K562 (cell line): Measurements from ENCODE around the gene ZNF236. TPM values are rescaled to one million over a fixed set of nuclear protein-coding genes. Genes with fewer than 3 reads are reported as not detected.

Experiments used
- ATAC-seq: fragments of 200-7000 bp; cut with Tn5 transposase; 3 replicates; pipeline ENCODE4 v1.9.1; 2020; ENCODE audit warnings: moderate library complexity
- BruUV-seq: library from RNA; stranded (reverse); fragments of 400-500 nt; replicated peaks from 2 replicates; lab custom pipeline; 2021; lab: Mats Ljungman, UMichigan
- CTCF ChIA-PET: fragments of 300-600 bp; formaldehyde crosslinking; extraction: SDS; loops from one replicate; lab custom pipeline; 2021; ENCODE audit warnings: low intra/inter-chr PET ratio; lab: Yijun Ruan, JAX
- POLR2A ChIA-PET: fragments of 300-600, 350-650 bp; sonication (Branson Sonifier 250); formaldehyde crosslinking; extraction: SDS; loops from one replicate; lab custom pipeline; 2021; ENCODE audit warnings: antibody characterized with exemption, inconsistent platforms; lab: Yijun Ruan, JAX
- DNase-seq, 4 experiments: peaks; one replicate each; pipeline versions ENCODE4 v3.0.0 to v3.0.0-alpha.2; 2011 to 2018; ENCODE audit warnings: low spot score in 3 of 4, mixed read lengths in 3 of 4; ENCODE audit errors: extremely low read depth in 1 of 4
- FAIRE-seq: peaks from 2 replicates; lab custom pipeline; 2011; peaks lifted over from hg19 to GRCh38; lab: Jason Lieb, UNC
- H2AFZ ChIP-seq: 2 replicates; pipeline ENCODE4 v1.6.0; 2011; ENCODE audit warnings: low read depth, low read length, control low read depth, inconsistent platforms
- H3K27ac ChIP-seq: fragments of 200-600 bp; 3 replicates; pipeline ENCODE4 v1.8.0; 2011; ENCODE audit warnings: low read depth, mild to moderate bottlenecking, control low read depth, inconsistent platforms, low read length, moderate library complexity, mixed read lengths; ENCODE audit errors: extremely low read depth
- H3K27me3 ChIP-seq, 2 experiments: fragments of 300-600 bp in 1 of 2; 2 replicates in 1 of 2; 3 replicates in 1 of 2; pipeline versions ENCODE4 v1.6.0 to v1.8.0; 2011; ENCODE audit warnings: inconsistent platforms in 2 of 2, low read length in 2 of 2, mild to moderate bottlenecking in 1 of 2, mixed read lengths in 1 of 2, moderate library complexity in 1 of 2; ENCODE audit not compliant: control insufficient read depth in 2 of 2, insufficient read depth in 2 of 2
- H3K36me3 ChIP-seq: fragments of 300-600 bp; 3 replicates; pipeline ENCODE4 v1.8.0; 2011; ENCODE audit warnings: mild to moderate bottlenecking, low read length, inconsistent platforms; ENCODE audit not compliant: control insufficient read depth, insufficient read depth
- H3K4me1 ChIP-seq, 2 experiments: fragments of 200-600 bp in 1 of 2; replicated peaks in 1 of 2; 2 replicates in 1 of 2; 3 replicates in 1 of 2; pipeline versions ENCODE4 v1.5.1 to v1.8.0; 2011; ENCODE audit warnings: inconsistent platforms in 2 of 2, low read length in 2 of 2, mild to moderate bottlenecking in 1 of 2, mixed read lengths in 1 of 2, moderate library complexity in 1 of 2; ENCODE audit not compliant: control insufficient read depth in 2 of 2, insufficient read depth in 2 of 2
- H3K4me2 ChIP-seq: 2 replicates; pipeline ENCODE4 v1.6.1; 2011; ENCODE audit warnings: low read length, control low read depth, inconsistent platforms, mixed read lengths; ENCODE audit not compliant: insufficient read depth
- H3K4me3 ChIP-seq: fragments of 200-600 bp; sonication (generic), shearing (Covaris generic); 2 replicates; pipeline ENCODE4 v1.5.1; 2016; ENCODE audit warnings: control low read depth, inconsistent platforms
- H3K79me2 ChIP-seq: fragments of 200-600 bp; 3 replicates; pipeline ENCODE4 v1.8.0; 2011; ENCODE audit warnings: low read length, inconsistent platforms; ENCODE audit not compliant: control insufficient read depth, insufficient read depth
- H3K9ac ChIP-seq, 2 experiments: 2 replicates each; pipeline versions ENCODE4 v1.6.0 to v1.6.1; 2011; ENCODE audit warnings: low read depth in 2 of 2, low read length in 2 of 2, control low read depth in 1 of 2, inconsistent platforms in 1 of 2, mild to moderate bottlenecking in 1 of 2, mixed read lengths in 1 of 2; ENCODE audit not compliant: insufficient read depth in 1 of 2
- H3K9me1 ChIP-seq: one replicate; pipeline ENCODE4 v1.6.0; 2011; ENCODE audit warnings: inconsistent platforms, mild to moderate bottlenecking, low read length, moderate library complexity; ENCODE audit not compliant: control insufficient read depth, insufficient read depth
- H3K9me3 ChIP-seq: replicated peaks from 2 replicates; pipeline ENCODE4 v1.5.1; 2011; ENCODE audit warnings: low read depth, low read length, inconsistent platforms; ENCODE audit not compliant: control insufficient read depth, insufficient read depth
- H4K20me1 ChIP-seq: replicated peaks from 2 replicates; pipeline ENCODE4 v1.6.1; 2011; ENCODE audit warnings: low read length, inconsistent platforms, mixed read lengths; ENCODE audit not compliant: control insufficient read depth, insufficient read depth
- ATF6 ChIP-seq: sonication (generic); formaldehyde crosslinking; IDR thresholded peaks from 2 replicates; pipeline ENCODE4 v1.4.0; 2020; ENCODE audit warnings: mild to moderate bottlenecking, missing genetic modification reagents
- BCL6 ChIP-seq: fragments of 250-450 bp; sonication (Bioruptor Pico); IDR thresholded peaks from 2 replicates; pipeline ENCODE4 v1.4.0; 2020
- CHD4 ChIP-seq: fragments of 200-600 bp; sonication (generic); IDR thresholded peaks from 3 replicates; pipeline ENCODE4 v1.6.1; 2012; ENCODE audit warnings: low read depth, mild to moderate bottlenecking, mixed read lengths, low read length, inconsistent platforms; ENCODE audit not compliant: insufficient read depth, insufficient replicate concordance, poor library complexity, severe bottlenecking
- ELK3 ChIP-seq: fragments of 450-650 bp; formaldehyde crosslinking; IDR thresholded peaks from 2 replicates; pipeline ENCODE4 v1.4.0; 2020; ENCODE audit warnings: mild to moderate bottlenecking
- ERF ChIP-seq: fragments of 450-650 bp; formaldehyde crosslinking; IDR thresholded peaks from 2 replicates; pipeline ENCODE4 v1.4.0; 2020; ENCODE audit warnings: mild to moderate bottlenecking, mixed read lengths
- FOXA1 ChIP-seq: fragments of 450-650 bp; IDR thresholded peaks from 2 replicates; pipeline ENCODE4 v1.6.1; 2016; ENCODE audit warnings: mild to moderate bottlenecking, borderline replicate concordance
- JUND ChIP-seq, 2 experiments: IDR thresholded peaks; 2 replicates in 1 of 2; 3 replicates in 1 of 2; pipeline ENCODE4 v1.6.1; 2011; ENCODE audit warnings: borderline replicate concordance in 2 of 2, low read depth in 2 of 2, low read length in 2 of 2, improper control_type of control experiment in 1 of 2, missing biosample characterization in 1 of 2, missing genetic modification characterization in 1 of 2, missing genetic modification reagents in 1 of 2
- PPARD ChIP-seq: fragments of 250-450 bp; sonication (Bioruptor Pico); IDR thresholded peaks from 2 replicates; pipeline ENCODE4 v1.8.0; 2022; ENCODE audit warnings: inconsistent platforms, mild to moderate bottlenecking, moderate library complexity
- STAT5B ChIP-seq: fragments of 250-450 bp; sonication (Bioruptor Pico); IDR thresholded peaks from 2 replicates; pipeline ENCODE4 v1.8.0; 2021; ENCODE audit warnings: mild to moderate bottlenecking, inconsistent platforms
- THRB ChIP-seq: fragments of 450-650 bp; formaldehyde crosslinking; conservative IDR thresholded peaks from 2 replicates; pipeline ENCODE4 v1.4.0; 2022; ENCODE audit warnings: mild to moderate bottlenecking, missing genetic modification characterization
- XRCC5 ChIP-seq: fragments of 200-400 bp; formaldehyde crosslinking; IDR thresholded peaks from 2 replicates; pipeline ENCODE4 v1.6.1; 2017; ENCODE audit warnings: low read depth, mild to moderate bottlenecking, low read length
- ZNF224 ChIP-seq: sonication (generic); formaldehyde crosslinking; IDR thresholded peaks from 2 replicates; pipeline ENCODE4 v1.8.0; 2022; ENCODE audit warnings: mild to moderate bottlenecking, missing genetic modification reagents
- ZNF282 ChIP-seq: sonication (generic); formaldehyde crosslinking; IDR thresholded peaks from 2 replicates; pipeline ENCODE4 v1.8.1; 2023; ENCODE audit warnings: missing genetic modification reagents
- ZNF354B ChIP-seq: fragments of 250-450 bp; sonication (Bioruptor Pico); IDR thresholded peaks from 2 replicates; pipeline ENCODE4 v1.4.0; 2020
- ZNF444 ChIP-seq: fragments of 250-450 bp; sonication (Bioruptor Pico); IDR thresholded peaks from 2 replicates; pipeline ENCODE4 v1.4.0; 2020; ENCODE audit warnings: mild to moderate bottlenecking, moderate library complexity
- ZNF780A ChIP-seq: fragments of 250-450 bp; sonication (Bioruptor Pico); IDR thresholded peaks from 2 replicates; pipeline ENCODE4 v1.5.0; 2021; ENCODE audit warnings: mild to moderate bottlenecking
- WGBS: fragments of 100-300 bp; shearing (Covaris generic); methylation state at CpG from one replicate; pipeline ENCODE4 v1.1.6; 2016; ENCODE audit warnings: low coverage, mixed read lengths; ENCODE audit not compliant: insufficient coverage; ENCODE audit errors: missing lambda C conversion rate; 5-methylcytosine and 5-hydroxymethylcytosine counted together
- in situ Hi-C: fragments of 300-500 bp; cut with MboI; formaldehyde crosslinking; loops from 4 replicates; pipeline ENCODE4 v1.15.0; 2018; ENCODE audit warnings: inconsistent platforms, mixed read lengths
- intact Hi-C: fragments of 100-400 bp; cut with micrococcal nuclease; formaldehyde crosslinking; loops from 2 replicates; pipeline ENCODE4 v1.14.2; 2022
- polyA plus RNA-seq, 8 experiments: library from polyadenylated mRNA; depleted of rRNA in 4 of 8; stranded (reverse) in 5 of 8; unstranded in 3 of 8; fragments of >200 nt; fragmentation: Nextera tagmentation in 2 of 8; fragmentation: Illumina TruSeq in 1 of 8; extraction: Ambion mirVana in 2 of 8; extraction: Trizol in 1 of 8; gene quantifications; 2 replicates each; pipeline versions ENCODE4 v1.2.1 to v1.2.3, GENCODE V29; 2011 to 2014; ENCODE audit warnings: inconsistent platforms in 1 of 8, missing spikeins in 1 of 8
- total RNA-seq, 7 experiments: library from RNA; depleted of rRNA in 6 of 7; stranded (reverse); fragments of >200 nt in 6 of 7; fragmentation: Illumina TruSeq in 2 of 7; extraction: Trizol in 2 of 7; gene quantifications; 2 replicates each; pipeline versions ENCODE4 v1.2.1 to v1.2.3, GENCODE V29; 2011 to 2021; ENCODE audit warnings: low replicate concordance in 1 of 7

ZNF236 gene
- total and polyA plus RNA-seq, 9 of the 15 experiments (the other 6 are each of a cell fraction or from before 2014, with no cell fraction given): 0.35 to 8.7 (median 3.4) TPM

- intact Hi-C loops: no loop called here
- POLR2A ChIA-PET: no interaction called here
- Histone ChIP-seq H3K4me3 (no peak overlapping the region), H3K9ac (no peak overlapping the region), H3K4me1 (peaks cover 12 to 15% of the 10 kb centered on the region in 2 experiments; a peak in 4 of 5 replicates), H3K27me3 (no peaks in the 10 kb centered on the region), H3K9me1 (no peaks in the 10 kb centered on the region), H4K20me1 (no peaks in the 10 kb centered on the region), H3K79me2 (peaks cover 49% of the 10 kb centered on the region), H3K4me2 (no peak overlapping the region), H2AFZ (no peak overlapping the region), H3K36me3 (no peaks in the 10 kb centered on the region), H3K9me3 (no peaks in the 10 kb centered on the region), H3K27ac (no peak overlapping the region)
- no peak for FAIRE-seq
- in situ Hi-C loops: no loop called here
- no TSS peak for BruUV-seq
- CTCF ChIA-PET: no interaction called here
- ATAC-seq: no peak
- no peak for DNase-seq
- 88% methylated on average over 8 of the region's 11 CpGs for WGBS
- TF ChIP-seq ATF6 (CRISPR knock-in tag): no peak
- no peak for TF ChIP-seq STAT5B (CRISPR knock-in tag)
- TF ChIP-seq CHD4: no peak
- no peak for TF ChIP-seq ERF (CRISPR knock-in tag)
- no peak for TF ChIP-seq ELK3 (CRISPR knock-in tag)
- TF ChIP-seq ZNF224 (CRISPR knock-in tag): no peak
- TF ChIP-seq THRB (CRISPR knock-in tag): no peak
- TF ChIP-seq ZNF282 (CRISPR knock-in tag): no peak
- no peak for TF ChIP-seq BCL6
- TF ChIP-seq XRCC5: no peak
- TF ChIP-seq JUND (IDR thresholded peaks at IDR 0.05; ENCODE audit: borderline replicate concordance, low read depth, low read length): no peak
- TF ChIP-seq JUND (tag; IDR thresholded peaks at IDR 0.05; ENCODE audit: borderline replicate concordance, low read depth, low read length): no peak
- TF ChIP-seq ZNF780A (CRISPR knock-in tag): no peak
- no peak for TF ChIP-seq ZNF354B (CRISPR knock-in tag)
- no peak for TF ChIP-seq PPARD (CRISPR knock-in tag)
- TF ChIP-seq FOXA1: no peak
- TF ChIP-seq ZNF444: no peak
These were observed 5.1 kb downstream of the ZNF236 start for GRCh38 chr18:76827205-76828200.
